GM12872 (cell line): ENCODE results near the gene MMD.

Experiments
- TF ChIP-seq, protein P1 (sequence below): IDR thresholded peaks from 3 replicates; pipeline ENCODE4 v1.5.1; 2011; ENCODE audit warnings: low read depth, mild to moderate bottlenecking, low read length, moderate library complexity; ENCODE audit not compliant: insufficient read depth

The MMD gene

DNA sequence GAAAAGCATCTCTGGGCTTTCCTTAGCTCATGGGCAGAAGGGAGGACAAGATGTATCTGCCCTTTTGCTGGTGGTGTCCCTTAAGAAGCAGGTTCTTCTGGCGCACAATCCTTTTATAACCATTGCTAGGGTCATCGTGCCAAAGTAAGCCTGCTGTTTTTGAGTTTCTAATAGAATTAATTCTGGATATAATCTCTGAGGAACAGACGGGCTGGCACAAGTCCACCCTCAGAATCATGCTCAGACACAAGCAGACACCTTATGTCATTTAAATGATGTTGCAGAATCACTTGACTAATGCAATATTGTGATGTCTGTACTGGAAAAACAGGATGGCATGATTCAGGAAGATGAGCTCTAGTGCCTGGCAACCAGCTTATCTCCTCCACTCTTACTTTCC lies 18.8 kb upstream of the MMD start:
- TF ChIP-seq, protein P1, sequence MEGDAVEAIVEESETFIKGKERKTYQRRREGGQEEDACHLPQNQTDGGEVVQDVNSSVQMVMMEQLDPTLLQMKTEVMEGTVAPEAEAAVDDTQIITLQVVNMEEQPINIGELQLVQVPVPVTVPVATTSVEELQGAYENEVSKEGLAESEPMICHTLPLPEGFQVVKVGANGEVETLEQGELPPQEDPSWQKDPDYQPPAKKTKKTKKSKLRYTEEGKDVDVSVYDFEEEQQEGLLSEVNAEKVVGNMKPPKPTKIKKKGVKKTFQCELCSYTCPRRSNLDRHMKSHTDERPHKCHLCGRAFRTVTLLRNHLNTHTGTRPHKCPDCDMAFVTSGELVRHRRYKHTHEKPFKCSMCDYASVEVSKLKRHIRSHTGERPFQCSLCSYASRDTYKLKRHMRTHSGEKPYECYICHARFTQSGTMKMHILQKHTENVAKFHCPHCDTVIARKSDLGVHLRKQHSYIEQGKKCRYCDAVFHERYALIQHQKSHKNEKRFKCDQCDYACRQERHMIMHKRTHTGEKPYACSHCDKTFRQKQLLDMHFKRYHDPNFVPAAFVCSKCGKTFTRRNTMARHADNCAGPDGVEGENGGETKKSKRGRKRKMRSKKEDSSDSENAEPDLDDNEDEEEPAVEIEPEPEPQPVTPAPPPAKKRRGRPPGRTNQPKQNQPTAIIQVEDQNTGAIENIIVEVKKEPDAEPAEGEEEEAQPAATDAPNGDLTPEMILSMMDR = no peak

- TF ChIP-seq, protein P1 = no peak
Measured at GRCh38 chr17:55437159-55437605, 15.5 kb upstream of the MMD start.

- TF ChIP-seq, protein P1 = no peak
Measured at GRCh38 chr17:55436224-55437158, 14.9 kb upstream of the MMD start.

DNA sequence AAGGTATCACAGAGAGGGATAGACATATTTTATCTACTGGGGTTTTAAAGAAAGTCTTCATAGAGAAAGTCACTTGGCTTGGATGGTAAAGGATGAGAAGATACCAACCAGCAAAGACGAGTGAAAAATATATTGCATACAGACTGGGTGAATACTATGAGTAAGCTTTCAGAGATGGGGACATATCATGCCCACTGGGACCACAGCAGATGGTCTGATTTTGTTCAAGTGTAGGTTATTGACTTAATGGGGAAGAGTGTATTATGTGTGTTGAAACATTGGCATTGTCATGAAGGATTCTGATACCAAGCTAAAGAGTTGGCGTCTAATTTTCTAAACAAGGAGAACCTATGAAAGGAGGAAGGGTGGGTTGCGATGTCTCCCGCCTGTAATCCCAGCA lies 13.8 kb upstream of the MMD start:
- TF ChIP-seq, protein P1 = no peak

- TF ChIP-seq, protein P1 = no peak
Measured at GRCh38 chr17:55434721-55435120, 13.1 kb upstream of the MMD start.

GRCh38 chr17:55433629-55434422 lies 12.2 kb upstream of the MMD start:
- TF ChIP-seq, protein P1 = no peak

DNA sequence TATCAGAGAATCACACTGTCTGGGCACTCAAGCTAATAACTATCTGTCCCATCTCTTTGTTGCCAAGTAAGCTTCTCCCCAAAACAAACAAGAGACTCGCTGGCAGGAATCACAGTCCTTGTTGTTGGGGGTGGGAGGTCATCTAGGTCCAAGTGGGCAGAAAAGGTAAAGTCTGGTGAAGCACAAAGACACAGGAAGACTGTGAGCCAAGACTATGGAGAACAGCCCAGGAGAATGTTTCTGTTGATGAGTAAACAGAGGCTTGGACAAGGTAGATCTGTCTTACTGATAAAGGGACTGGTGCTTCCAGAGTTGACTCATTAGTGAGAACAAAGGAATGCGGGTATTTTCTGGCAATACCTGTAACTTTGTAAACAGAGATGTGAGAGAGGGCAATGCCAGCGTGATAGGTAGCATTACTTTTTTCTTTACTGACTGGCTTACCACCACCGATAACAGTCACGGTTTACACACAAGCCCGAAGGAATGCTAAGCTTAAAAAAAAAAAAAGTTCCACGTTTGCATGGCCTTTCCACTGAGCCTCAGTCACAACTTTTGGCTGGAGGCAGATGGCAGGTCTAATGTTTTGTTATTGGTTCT lies 11.5 kb upstream of the MMD start:
- TF ChIP-seq, protein P1 = no peak
